Activated CD8-positive, alpha-beta memory T cell treated with anti-CD3 and anti-CD28 coated beads for 48 hours (primary cell): ENCODE measurements around the gene CSNK1G2.

Source experiments
- DNase-seq, 3 experiments: peaks; one replicate each; pipeline ENCODE4 v3.0.0-alpha.2; 2020; ENCODE audit warnings: low read depth in 2 of 3, low spot score in 2 of 3

CSNK1G2 gene

GRCh38 chr19:1917926-1918325, 23.0 kb upstream of the CSNK1G2 start:
- DNase-seq = no peak

- no peak for DNase-seq
Measured at GRCh38 chr19:1918975-1919374, 22.0 kb upstream of the CSNK1G2 start.

GRCh38 chr19:1920644-1921043, 20.3 kb upstream of the CSNK1G2 start:
- DNase-seq = no peak

GRCh38 chr19:1921326-1921725, 19.6 kb upstream of the CSNK1G2 start:
- DNase-seq = no peak

GRCh38 chr19:1921825-1922224, 19.1 kb upstream of the CSNK1G2 start:
- no peak for DNase-seq

GRCh38 chr19:1922803-1923202, 18.2 kb upstream of the CSNK1G2 start:
- DNase-seq = no peak

GRCh38 chr19:1923319-1923718, 17.7 kb upstream of the CSNK1G2 start:
- DNase-seq = no peak

GRCh38 chr19:1924320-1924961, 16.5 kb upstream of the CSNK1G2 start:
- no peak for DNase-seq

GRCh38 chr19:1925544-1925943, 15.4 kb upstream of the CSNK1G2 start:
- no peak for DNase-seq

GRCh38 chr19:1929021-1929742, 11.8 kb upstream of the CSNK1G2 start:
- DNase-seq = peak; percentile 61 to 87 (median 72)

GRCh38 chr19:1931445-1931844, 9.5 kb upstream of the CSNK1G2 start:
- DNase-seq = no peak

GRCh38 chr19:1932395-1932794, 8.6 kb upstream of the CSNK1G2 start:
- no peak for DNase-seq

- no peak for DNase-seq
Measured at GRCh38 chr19:1933244-1933643, 7.7 kb upstream of the CSNK1G2 start.

GRCh38 chr19:1933942-1934341, 7.0 kb upstream of the CSNK1G2 start:
- no peak for DNase-seq

GRCh38 chr19:1935484-1936208, 5.3 kb upstream of the CSNK1G2 start:
- DNase-seq = no peak

GRCh38 chr19:1936430-1936829, 4.5 kb upstream of the CSNK1G2 start:
- no peak for DNase-seq

GRCh38 chr19:1936916-1937610, 3.9 kb upstream of the CSNK1G2 start:
- DNase-seq = no peak

GRCh38 chr19:1938071-1938470, 2.9 kb upstream of the CSNK1G2 start:
- no peak for DNase-seq

GRCh38 chr19:1942078-1942933, 1.3 kb downstream of the CSNK1G2 start:
- DNase-seq = peak; percentile 40 to 71 (median 45)

- DNase-seq = no peak
Measured at GRCh38 chr19:1942934-1943555, 2.1 kb downstream of the CSNK1G2 start.
